KMS-11 (cell line): ENCODE data around the gene STXBP6.

Experiments used
- H2AFZ ChIP-seq: fragments of 200-600 bp; sonication (generic); 2 replicates; pipeline ENCODE4 v1.6.1; 2016; ENCODE audit warnings: antibody characterized with exemption, mixed run types, low read depth
- H3K27ac ChIP-seq: fragments of 200-600 bp; sonication (generic); 2 replicates; pipeline ENCODE4 v1.6.1; 2016; ENCODE audit warnings: mild to moderate bottlenecking, mixed run types
- H3K27me3 ChIP-seq: fragments of 200-600 bp; sonication (generic); 2 replicates; pipeline ENCODE4 v1.6.1; 2017; ENCODE audit warnings: mild to moderate bottlenecking, low read depth, mixed run types, moderate library complexity; ENCODE audit not compliant: insufficient read depth
- H3K36me3 ChIP-seq: fragments of 200-600 bp; sonication (generic); 2 replicates; pipeline ENCODE4 v1.6.1; 2017; ENCODE audit warnings: mild to moderate bottlenecking, mixed run types; ENCODE audit not compliant: insufficient read depth
- H3K4me1 ChIP-seq: fragments of 200-600 bp; sonication (generic); 2 replicates; pipeline ENCODE4 v1.6.1; 2016; ENCODE audit warnings: mild to moderate bottlenecking, low read depth, mixed run types; ENCODE audit not compliant: poor library complexity, severe bottlenecking
- H3K4me2 ChIP-seq: fragments of 200-600 bp; sonication (generic); 2 replicates; pipeline ENCODE4 v1.7.0; 2016; ENCODE audit warnings: mild to moderate bottlenecking, mixed run types
- H3K4me3 ChIP-seq: fragments of 200-600 bp; sonication (generic); IDR thresholded peaks from 2 replicates; pipeline ENCODE4 v1.6.1; 2017; ENCODE audit warnings: low read depth, low read length, mixed read lengths; ENCODE audit not compliant: insufficient read depth
- H3K79me2 ChIP-seq: fragments of 200-600 bp; sonication (generic); 2 replicates; pipeline ENCODE4 v1.6.1; 2016; ENCODE audit warnings: low read depth, mixed run types; ENCODE audit not compliant: insufficient read depth
- H3K9ac ChIP-seq: fragments of 200-600 bp; sonication (generic); 2 replicates; pipeline ENCODE4 v1.6.1; 2016; ENCODE audit warnings: mild to moderate bottlenecking, mixed run types
- H4K20me1 ChIP-seq: fragments of 200-600 bp; sonication (generic); 2 replicates; pipeline ENCODE4 v1.6.1; 2016; ENCODE audit warnings: mild to moderate bottlenecking, mixed run types; ENCODE audit not compliant: insufficient read depth
- CTCF ChIP-seq: fragments of 200-600 bp; sonication (generic); conservative IDR thresholded peaks from 2 replicates; pipeline ENCODE4 v1.6.1; 2017; ENCODE audit warnings: low read depth, mild to moderate bottlenecking, antibody characterized with exemption, low read length, moderate library complexity, mixed read lengths

STXBP6 gene

GRCh38 chr14:24944800-24945199 is 105.1 kb downstream of the STXBP6 start:
- Histone ChIP-seq H3K27me3 (no peaks in the 10 kb centered on the region), H3K79me2 (no peaks in the 10 kb centered on the region), H3K4me3 (no peak overlapping the region), H3K4me2 (no peak overlapping the region), H4K20me1 (no peaks in the 10 kb centered on the region), H2AFZ (no peak overlapping the region), H3K9ac (no peak overlapping the region), H3K36me3 (no peaks in the 10 kb centered on the region), H3K4me1 (peaks cover 18% of the 10 kb centered on the region), H3K27ac (no peak overlapping the region)
- TF ChIP-seq CTCF = no peak

GRCh38 chr14:24943024-24943423 is 106.9 kb downstream of the STXBP6 start:
- no peak overlapping the region for H3K27ac ChIP-seq
- TF ChIP-seq CTCF = no peak
- H3K4me2 ChIP-seq = no peak overlapping the region

GRCh38 chr14:24941719-24942118 is 108.2 kb downstream of the STXBP6 start:
- TF ChIP-seq CTCF = no peak
- H3K9ac ChIP-seq = no peak overlapping the region
- peaks cover 18% of the 10 kb centered on the region for H3K4me1 ChIP-seq
- no peaks in the 10 kb centered on the region for H3K36me3 ChIP-seq
- H3K4me2 ChIP-seq = no peak overlapping the region
- no peaks in the 10 kb centered on the region for H3K27me3 ChIP-seq
- no peak overlapping the region for H3K4me3 ChIP-seq
- H2AFZ ChIP-seq = no peak overlapping the region
- no peaks in the 10 kb centered on the region for H3K79me2 ChIP-seq
- H4K20me1 ChIP-seq = no peaks in the 10 kb centered on the region
- no peak overlapping the region for H3K27ac ChIP-seq

More at GRCh38 chr14:24943024-24943423, 106.9 kb downstream of the STXBP6 start:
- Histone ChIP-seq H3K27me3 (no peaks in the 10 kb centered on the region), H3K36me3 (no peaks in the 10 kb centered on the region), H3K9ac (no peak overlapping the region), H3K79me2 (no peaks in the 10 kb centered on the region), H2AFZ (no peak overlapping the region), H3K4me1 (peaks cover 18% of the 10 kb centered on the region), H3K4me3 (no peak overlapping the region), H4K20me1 (no peaks in the 10 kb centered on the region)

- H3K27me3 ChIP-seq = no peaks in the 10 kb centered on the region
- no peak overlapping the region for H3K4me3 ChIP-seq
- TF ChIP-seq CTCF = no peak
- no peak overlapping the region for H3K27ac ChIP-seq
- no peak overlapping the region for H3K4me2 ChIP-seq
- peaks cover 18% of the 10 kb centered on the region for H3K4me1 ChIP-seq
- no peaks in the 10 kb centered on the region for H3K79me2 ChIP-seq
- H3K9ac ChIP-seq = no peak overlapping the region
- H3K36me3 ChIP-seq = no peaks in the 10 kb centered on the region
- H4K20me1 ChIP-seq = no peaks in the 10 kb centered on the region
- no peak overlapping the region for H2AFZ ChIP-seq
Observed at GRCh38 chr14:24940213-24940783, 109.6 kb downstream of the STXBP6 start.
